ENCODE data around the gene CCND2.

GRCh38 chr12:4251216-4251891, 22.2 kb upstream of the CCND2 start:
- no peak for TF ChIP-seq CTCF (IDR thresholded peaks at IDR 0.05; ENCODE audit: low read depth, low read length)
- no peak for TF ChIP-seq EZH2phosphoT487 (IDR thresholded peaks at IDR 0.05; ENCODE audit: low read depth)

All from OCI-LY3 (cell line).